ENCODE results near the gene PTPRT.

Gene PTPRT

DNA sequence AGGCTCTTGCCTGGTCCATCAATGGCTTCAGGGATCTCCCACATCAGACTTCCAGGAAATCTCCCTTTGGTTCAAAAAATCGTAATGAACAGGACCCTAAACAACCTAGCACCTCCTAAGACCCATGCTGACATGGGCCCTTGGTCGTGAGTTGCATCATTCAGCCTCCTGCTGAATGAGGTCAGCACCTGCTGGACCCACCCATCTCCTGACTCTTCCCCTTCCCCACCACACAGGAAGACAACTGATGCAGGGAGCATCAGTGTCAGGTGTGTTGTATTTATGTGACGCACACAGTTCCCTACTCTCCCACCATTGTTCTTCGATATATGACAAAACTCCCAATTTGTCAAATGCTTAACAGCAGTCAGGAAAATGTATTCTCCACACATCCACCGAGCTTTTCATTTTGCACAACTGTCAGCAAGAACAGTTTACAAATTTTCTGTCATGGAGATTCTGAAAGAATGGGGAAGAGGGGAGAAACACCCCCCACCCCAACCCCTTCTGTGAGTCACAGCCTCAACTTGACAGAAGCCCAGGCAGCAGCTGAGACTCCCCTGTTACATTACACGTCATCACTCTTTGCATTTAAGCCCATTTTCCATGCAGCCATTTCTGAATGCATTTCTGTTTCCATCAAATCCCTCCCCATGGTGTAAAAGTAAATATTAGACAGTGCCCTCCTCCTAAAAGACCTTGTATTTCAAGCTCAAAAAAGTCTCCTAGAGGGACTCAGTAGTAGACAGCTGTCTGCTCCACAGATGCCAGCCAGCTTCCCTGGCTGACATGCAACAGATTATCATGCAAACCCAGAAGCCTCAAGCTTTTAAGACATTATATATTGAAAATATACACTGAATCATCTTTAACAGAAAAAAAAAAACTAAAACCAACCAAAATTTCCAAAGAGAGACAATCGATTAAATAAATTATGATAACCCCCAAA is 577.5 kb downstream of the PTPRT start:
- DNase-seq (ENCODE audit: low read depth): no peak

GRCh38 chr20:42611423-42611822 is 578.3 kb downstream of the PTPRT start:
- DNase-seq (ENCODE audit: low read depth): no peak

- no peak for DNase-seq (ENCODE audit: low read depth)
Observed at GRCh38 chr20:42610070-42610469, 579.6 kb downstream of the PTPRT start.

GRCh38 chr20:42609618-42610017 is 580.1 kb downstream of the PTPRT start:
- DNase-seq (ENCODE audit: low read depth): no peak

GRCh38 chr20:42604998-42605956 is 584.4 kb downstream of the PTPRT start:
- DNase-seq (ENCODE audit: low read depth): no peak

DNA sequence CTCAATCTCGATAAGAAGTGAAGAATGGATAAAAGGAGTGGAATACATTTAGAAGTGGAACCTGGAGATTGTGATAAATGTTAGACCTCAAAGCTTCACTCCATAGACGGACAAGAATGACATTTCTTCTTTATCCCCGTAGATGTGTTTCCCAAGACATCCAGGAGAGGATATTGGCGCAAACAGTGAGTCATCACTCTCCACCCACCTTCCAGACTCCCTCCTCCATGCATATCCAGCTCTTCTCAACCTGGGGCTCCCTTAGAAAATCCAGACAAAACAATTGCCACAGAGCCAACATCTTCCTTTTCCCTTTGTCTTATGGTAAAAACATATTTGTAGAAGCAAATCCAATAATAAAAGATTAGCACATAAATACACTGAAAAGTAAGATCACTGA is 586.1 kb downstream of the PTPRT start:
- no peak for DNase-seq (ENCODE audit: low read depth)

- DNase-seq (ENCODE audit: low read depth): no peak
Observed at GRCh38 chr20:42598581-42598980, 591.1 kb downstream of the PTPRT start.

DNA sequence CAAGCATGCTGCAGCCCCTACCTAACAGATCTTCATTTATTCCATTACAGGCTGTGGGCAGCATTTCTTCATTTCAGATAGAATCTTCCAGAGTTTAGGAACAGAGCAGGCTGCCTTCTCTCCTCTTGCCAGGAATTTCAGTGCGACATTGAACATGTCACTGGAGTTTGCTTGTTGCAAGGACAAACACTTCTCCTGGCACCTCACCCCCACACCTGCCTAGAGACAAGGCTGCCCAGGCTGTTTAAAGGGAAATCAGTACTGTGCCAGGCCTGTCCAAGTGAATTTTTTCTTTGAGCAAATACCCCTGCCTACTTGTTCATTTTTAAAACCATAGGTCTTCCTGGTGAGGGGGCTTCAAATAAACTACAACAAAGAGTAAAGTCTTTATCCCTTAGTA is 594.1 kb downstream of the PTPRT start:
- DNase-seq (ENCODE audit: low read depth): no peak

DNA sequence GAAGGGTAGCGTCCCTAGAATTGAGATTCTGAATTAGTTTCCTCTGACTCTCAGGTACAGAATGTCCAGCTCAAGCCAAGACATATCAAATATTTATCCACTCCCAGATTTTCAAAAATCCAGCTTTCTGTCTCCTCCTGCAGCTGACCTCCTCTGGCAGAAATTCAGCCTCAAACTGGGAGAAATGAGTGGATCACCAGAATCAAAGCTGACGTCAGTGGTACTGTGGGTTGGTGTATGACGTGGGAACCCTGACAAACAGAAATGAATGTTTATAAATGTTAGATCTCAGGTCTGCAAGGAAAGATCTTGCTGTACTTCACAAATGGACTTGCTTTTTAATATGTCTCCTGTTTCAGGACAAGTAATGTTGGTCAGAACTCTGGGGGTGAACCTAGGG is 595.0 kb downstream of the PTPRT start:
- no peak for DNase-seq (ENCODE audit: low read depth)

DNA sequence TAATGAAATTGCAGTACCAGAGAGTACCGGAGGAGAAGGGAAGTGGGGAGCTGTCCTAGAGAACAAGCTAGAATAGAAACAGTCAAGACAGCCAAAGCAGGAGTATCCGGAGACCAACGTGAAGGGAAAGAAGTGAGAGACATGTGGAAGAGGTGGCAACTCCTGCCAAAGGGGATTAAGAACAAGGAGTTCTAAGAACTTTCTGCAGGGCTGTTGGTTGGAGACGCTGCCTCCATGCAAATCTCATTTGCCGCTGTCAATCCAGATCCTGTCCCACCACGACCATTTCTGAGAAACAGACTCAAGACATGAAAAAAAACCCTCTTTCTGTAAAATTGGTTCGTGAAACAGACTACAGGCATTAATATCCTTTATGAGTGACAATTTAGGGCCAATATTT is 595.7 kb downstream of the PTPRT start:
- DNase-seq (ENCODE audit: low read depth): no peak

- no peak for DNase-seq (ENCODE audit: low read depth)
Observed at GRCh38 chr20:42589976-42590639, 599.6 kb downstream of the PTPRT start.

DNA sequence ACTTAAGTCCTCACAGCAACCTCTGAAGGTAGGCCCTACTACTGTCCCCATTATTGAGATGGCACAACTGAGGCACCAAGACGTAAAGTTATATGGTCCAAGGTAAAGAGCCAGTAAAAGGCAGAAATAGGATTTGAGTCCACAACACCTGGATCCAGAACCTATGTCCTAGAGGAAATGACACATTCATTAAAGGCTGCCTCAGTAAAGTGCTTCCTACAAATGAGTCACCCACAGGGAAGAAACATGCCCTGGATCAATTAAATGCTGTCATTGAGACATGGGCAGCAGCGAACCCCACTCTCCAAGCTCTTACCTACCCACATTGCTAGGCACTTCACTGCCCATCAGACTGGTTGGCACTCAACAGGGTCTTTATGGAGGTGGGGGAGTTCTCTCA is 600.9 kb downstream of the PTPRT start:
- no peak for DNase-seq (ENCODE audit: low read depth)

GRCh38 chr20:42587427-42587826 is 602.3 kb downstream of the PTPRT start:
- DNase-seq (ENCODE audit: low read depth): no peak

DNA sequence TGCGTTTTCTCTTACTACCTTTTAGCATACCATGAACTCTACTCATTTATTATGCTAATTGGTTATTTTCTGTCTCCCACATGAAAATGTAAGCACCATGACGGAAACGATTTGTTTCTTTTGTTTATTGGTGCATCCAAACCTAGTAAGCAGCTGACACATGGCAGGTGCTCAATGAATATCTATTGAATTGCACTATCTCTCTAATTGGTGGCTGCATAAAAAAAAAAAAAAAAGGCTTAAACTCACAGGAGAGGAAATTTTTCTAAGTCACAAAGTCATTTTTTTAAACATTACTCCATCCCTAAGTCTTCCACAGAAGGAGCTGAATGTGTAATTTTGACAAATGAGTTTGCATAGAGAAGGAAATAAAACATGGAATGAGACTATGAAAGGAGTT is 608.4 kb downstream of the PTPRT start:
- no peak for DNase-seq (ENCODE audit: low read depth)

DNA sequence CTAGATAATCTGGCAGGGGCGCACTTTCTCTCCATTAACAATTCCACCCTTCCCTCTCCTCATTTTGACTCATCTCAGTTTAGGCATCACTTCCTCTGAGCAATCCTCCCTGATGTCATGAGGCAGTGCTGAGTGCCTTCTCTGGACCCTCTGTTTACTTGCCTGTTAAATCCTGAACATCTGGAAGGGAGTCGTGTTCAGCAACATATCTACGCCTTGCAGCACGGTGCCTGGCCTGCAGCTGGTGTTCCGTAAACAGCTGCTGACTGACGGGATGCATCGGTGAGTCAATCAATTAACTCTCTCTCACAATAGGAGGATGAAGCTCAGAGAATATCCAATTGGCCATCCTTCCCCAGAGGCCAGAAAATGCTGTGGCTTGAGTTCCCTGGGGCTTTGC is 613.5 kb downstream of the PTPRT start:
- DNase-seq (ENCODE audit: low read depth): no peak

- no peak for DNase-seq (ENCODE audit: low read depth)
Observed at GRCh38 chr20:42572320-42573016, 617.2 kb downstream of the PTPRT start.

DNA sequence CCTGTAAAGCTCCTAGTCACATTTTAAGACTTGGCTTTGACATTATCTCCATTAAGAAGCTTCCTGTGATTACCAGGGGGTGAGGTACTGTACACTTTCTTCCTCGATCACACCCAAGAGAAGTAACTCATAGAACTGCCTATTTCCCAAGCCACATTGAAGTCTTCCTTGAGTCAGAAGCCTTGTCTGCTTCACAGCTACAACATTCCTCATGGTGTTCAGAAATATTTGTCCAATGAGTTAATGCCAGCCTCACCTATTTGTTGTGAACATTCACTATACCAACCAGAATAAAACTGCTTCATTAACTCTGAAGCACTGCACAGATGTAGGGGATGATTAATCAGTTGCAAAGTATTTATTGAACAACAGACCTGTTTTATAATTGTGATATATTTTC is 622.3 kb downstream of the PTPRT start:
- no peak for DNase-seq (ENCODE audit: low read depth)

- DNase-seq (ENCODE audit: low read depth): no peak
Observed at GRCh38 chr20:42565235-42565995, 624.3 kb downstream of the PTPRT start.

- DNase-seq (ENCODE audit: low read depth): no peak
Observed at GRCh38 chr20:42559665-42560064, 630.0 kb downstream of the PTPRT start.

DNA sequence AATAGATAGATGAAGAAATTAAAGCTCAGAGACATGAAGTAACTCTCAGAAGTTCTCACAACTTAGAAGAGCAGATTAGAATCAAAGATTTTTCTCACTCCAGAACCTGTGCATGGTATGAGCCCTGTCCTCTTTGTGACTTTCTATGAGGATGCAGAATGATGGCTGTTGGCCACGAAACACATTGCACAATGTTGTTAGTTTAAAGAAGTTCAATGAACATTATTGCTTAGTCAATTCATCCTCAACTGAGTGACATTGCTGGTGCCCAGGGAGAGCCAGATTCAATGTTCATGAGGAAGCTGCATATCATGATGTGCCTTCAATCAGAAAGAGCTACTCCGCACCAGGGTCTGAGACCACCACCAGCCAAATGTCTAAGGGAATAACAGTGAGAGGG is 633.1 kb downstream of the PTPRT start:
- DNase-seq (ENCODE audit: low read depth): no peak

DNA sequence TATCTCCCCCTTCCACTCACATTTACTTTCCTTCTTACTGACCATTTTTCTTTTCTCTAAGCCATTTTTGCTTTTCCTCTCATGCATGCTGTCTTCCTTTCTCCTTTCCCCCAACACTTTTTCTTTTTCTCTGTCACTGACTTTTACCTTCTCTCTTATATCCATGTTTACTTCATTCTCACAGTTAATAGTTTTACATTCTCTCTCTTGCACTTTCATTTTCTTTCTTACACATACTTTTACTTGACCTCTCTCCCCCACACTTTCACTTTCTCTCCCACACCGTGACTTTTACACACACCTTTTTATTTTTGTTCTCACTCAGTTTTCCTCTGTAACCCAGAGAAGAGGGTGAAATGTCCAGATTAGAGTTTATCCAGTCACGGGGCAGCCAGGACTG is 636.3 kb downstream of the PTPRT start:
- DNase-seq (ENCODE audit: low read depth): no peak
